Natural killer cell treated with Interleukin-12 subunit alpha and Interleukin-12 subunit beta and Interleukin-15 and Interleukin-18, amount 100 ng/mL, for 72 hours (primary cell): ENCODE data around the gene STX16. TPM values are rescaled to one million over a fixed set of nuclear protein-coding genes. Genes with fewer than 3 reads are reported as not detected.

Experiments
- ATAC-seq, 2 donors: fragments of 150-1000 bp; cut with Tn5 transposase in 1 of 2; sonication (Bioruptor Pico), chemical (Tn5 transposase) in 1 of 2; 2 replicates each; pipeline ENCODE4 v1.10.0; 2021
- DNase-seq: peaks from one replicate; pipeline ENCODE4 v3.0.0; 2022; ENCODE audit warnings: low spot score
- H3K27ac Mint-ChIP-seq, 2 donors: 1 replicate in 1 of 2; 2 replicates in 1 of 2; pipeline ENCODE4 v1.8.0; 2022; ENCODE audit warnings: mixed read lengths in 2 of 2, mild to moderate bottlenecking in 1 of 2, moderate library complexity in 1 of 2
- H3K27me3 Mint-ChIP-seq, 2 donors: 1 replicate in 1 of 2; 2 replicates in 1 of 2; pipeline ENCODE4 v1.8.0; 2022; ENCODE audit warnings: mixed read lengths in 2 of 2
- H3K36me3 Mint-ChIP-seq: one replicate; pipeline ENCODE4 v1.8.0; 2022; ENCODE audit warnings: mixed read lengths
- H3K4me1 Mint-ChIP-seq, 2 donors: 1 replicate in 1 of 2; 2 replicates in 1 of 2; pipeline ENCODE4 v1.8.0; 2022; ENCODE audit warnings: low read depth in 2 of 2, mixed read lengths in 2 of 2, mild to moderate bottlenecking in 1 of 2
- H3K4me3 Mint-ChIP-seq: one replicate; pipeline ENCODE4 v1.8.0; 2022; ENCODE audit warnings: mixed read lengths
- H3K9me3 Mint-ChIP-seq: 2 replicates; pipeline ENCODE4 v1.8.0; 2022; ENCODE audit warnings: mixed read lengths
- total RNA-seq, 2 donors: library from RNA; stranded (reverse); gene quantifications; one replicate each; pipeline ENCODE4 v1.2.3, GENCODE V29; 2022

The STX16 gene
- total RNA-seq, 2 donors from 2014 or later: 92.4 to 92.8 TPM

- Mint-ChIP-seq H3K4me1 (peaks cover 44 to 55% of the 10 kb centered on the region in 2 donors), H3K9me3 (no peaks in the 10 kb centered on the region), H3K27ac (peak overlapping the region; percentile 80 to 92), H3K4me3 (peak overlapping the region; percentile 1), H3K36me3 (no peaks in the 10 kb centered on the region), H3K27me3 (no peaks in the 10 kb centered on the region)
- no peak for DNase-seq
- ATAC-seq: no peak
Observed at GRCh38 chr20:58658760-58659159, 7.7 kb downstream of the STX16 start.

- ATAC-seq: no peak
- Mint-ChIP-seq H3K4me3 (peak overlapping the region; percentile 65), H3K4me1 (peaks cover 44 to 55% of the 10 kb centered on the region in 2 donors), H3K27me3 (no peaks in the 10 kb centered on the region), H3K9me3 (no peaks in the 10 kb centered on the region), H3K27ac (peak overlapping the region; percentile 80 to 92), H3K36me3 (no peaks in the 10 kb centered on the region)
- DNase-seq: no peak
Observed at GRCh38 chr20:58659841-58660240, 8.8 kb downstream of the STX16 start.

GRCh38 chr20:58660855-58661597, 9.9 kb downstream of the STX16 start:
- peak overlapping the region; percentile 80 to 92 for H3K27ac Mint-ChIP-seq
- H3K36me3 Mint-ChIP-seq: no peaks in the 10 kb centered on the region
- H3K27me3 Mint-ChIP-seq: no peaks in the 10 kb centered on the region
- peak overlapping the region; percentile 36 for H3K4me3 Mint-ChIP-seq
- no peaks in the 10 kb centered on the region for H3K9me3 Mint-ChIP-seq
- DNase-seq: no peak
- H3K4me1 Mint-ChIP-seq: peaks cover 44 to 59% of the 10 kb centered on the region in 2 donors
- no peak for ATAC-seq

GRCh38 chr20:58661598-58662473, 10.8 kb downstream of the STX16 start:
- ATAC-seq (no peak), DNase-seq (no peak)
- Mint-ChIP-seq H3K9me3 (no peaks in the 10 kb centered on the region), H3K4me3 (peak overlapping the region; percentile 36), H3K27me3 (no peaks in the 10 kb centered on the region), H3K4me1 (peaks cover 36 to 51% of the 10 kb centered on the region in 2 donors), H3K27ac (peak overlapping the region; percentile 80 to 92), H3K36me3 (peaks cover 2% of the 10 kb centered on the region)

GRCh38 chr20:58664331-58664730, 13.2 kb downstream of the STX16 start:
- H3K27me3 Mint-ChIP-seq: no peaks in the 10 kb centered on the region
- no peaks in the 10 kb centered on the region for H3K9me3 Mint-ChIP-seq
- no peak overlapping the region for H3K27ac Mint-ChIP-seq
- ATAC-seq (no peak), DNase-seq (no peak)
- H3K36me3 Mint-ChIP-seq: peaks cover 10% of the 10 kb centered on the region
- H3K4me1 Mint-ChIP-seq: peaks cover 30 to 32% of the 10 kb centered on the region in 2 donors
- no peak overlapping the region for H3K4me3 Mint-ChIP-seq

- no peaks in the 10 kb centered on the region for H3K9me3 Mint-ChIP-seq
- H3K36me3 Mint-ChIP-seq: peaks cover 10% of the 10 kb centered on the region
- DNase-seq: no peak
- H3K27ac Mint-ChIP-seq: no peak overlapping the region
- no peak for ATAC-seq
- H3K27me3 Mint-ChIP-seq: no peaks in the 10 kb centered on the region
- H3K4me1 Mint-ChIP-seq: peaks cover 25 to 26% of the 10 kb centered on the region in 2 donors
- H3K4me3 Mint-ChIP-seq: no peak overlapping the region
Observed at GRCh38 chr20:58664883-58665282, 13.8 kb downstream of the STX16 start.

GRCh38 chr20:58665606-58666005, 14.5 kb downstream of the STX16 start:
- ATAC-seq: no peak
- H3K36me3 Mint-ChIP-seq: peaks cover 10% of the 10 kb centered on the region
- no peaks in the 10 kb centered on the region for H3K27me3 Mint-ChIP-seq
- H3K4me3 Mint-ChIP-seq: no peak overlapping the region
- DNase-seq: no peak
- H3K4me1 Mint-ChIP-seq: peaks cover 19 to 21% of the 10 kb centered on the region in 2 donors
- no peak overlapping the region for H3K27ac Mint-ChIP-seq
- no peaks in the 10 kb centered on the region for H3K9me3 Mint-ChIP-seq

- DNase-seq: no peak
- Mint-ChIP-seq H3K36me3 (peaks cover 10% of the 10 kb centered on the region), H3K27ac (no peak overlapping the region), H3K9me3 (no peaks in the 10 kb centered on the region), H3K4me3 (no peak overlapping the region), H3K4me1 (peaks cover 9 to 12% of the 10 kb centered on the region in 2 donors), H3K27me3 (no peaks in the 10 kb centered on the region)
- ATAC-seq: no peak
Observed at GRCh38 chr20:58666702-58667101, 15.6 kb downstream of the STX16 start.

GRCh38 chr20:58667975-58668374, 16.9 kb downstream of the STX16 start:
- no peak overlapping the region for H3K27ac Mint-ChIP-seq
- ATAC-seq: no peak

GRCh38 chr20:58668901-58669286, 17.8 kb downstream of the STX16 start:
- Mint-ChIP-seq H3K4me3 (no peak overlapping the region), H3K36me3 (peaks cover 17% of the 10 kb centered on the region), H3K4me1 (peaks cover 3 to 4% of the 10 kb centered on the region in 2 donors), H3K27ac (no peak overlapping the region), H3K9me3 (no peaks in the 10 kb centered on the region), H3K27me3 (no peaks in the 10 kb centered on the region)
- ATAC-seq (no peak), DNase-seq (no peak)

More at GRCh38 chr20:58667975-58668374, 16.9 kb downstream of the STX16 start:
- H3K27me3 Mint-ChIP-seq: no peaks in the 10 kb centered on the region
- DNase-seq: no peak
- peaks cover 4 to 6% of the 10 kb centered on the region in 2 donors for H3K4me1 Mint-ChIP-seq
- peaks cover 14% of the 10 kb centered on the region for H3K36me3 Mint-ChIP-seq
- no peak overlapping the region for H3K4me3 Mint-ChIP-seq
- H3K9me3 Mint-ChIP-seq: no peaks in the 10 kb centered on the region

GRCh38 chr20:58669287-58670006, 18.4 kb downstream of the STX16 start:
- H3K9me3 Mint-ChIP-seq: no peaks in the 10 kb centered on the region
- H3K27me3 Mint-ChIP-seq: no peaks in the 10 kb centered on the region
- H3K4me3 Mint-ChIP-seq: no peak overlapping the region
- H3K36me3 Mint-ChIP-seq: peaks cover 17% of the 10 kb centered on the region
- H3K27ac Mint-ChIP-seq: no peak overlapping the region
- DNase-seq (no peak), ATAC-seq (no peak)
- peaks cover 3 to 4% of the 10 kb centered on the region in 2 donors for H3K4me1 Mint-ChIP-seq

GRCh38 chr20:58670102-58670501, 19.0 kb downstream of the STX16 start:
- peaks cover 17% of the 10 kb centered on the region for H3K36me3 Mint-ChIP-seq
- H3K4me1 Mint-ChIP-seq: peaks cover 3 to 4% of the 10 kb centered on the region in 2 donors
- no peak overlapping the region for H3K27ac Mint-ChIP-seq
- no peaks in the 10 kb centered on the region for H3K9me3 Mint-ChIP-seq
- H3K4me3 Mint-ChIP-seq: no peak overlapping the region
- ATAC-seq: no peak
- no peaks in the 10 kb centered on the region for H3K27me3 Mint-ChIP-seq
- no peak for DNase-seq

- Mint-ChIP-seq H3K4me1 (peaks cover 0 to 3% of the 10 kb centered on the region in 2 donors), H3K27me3 (no peaks in the 10 kb centered on the region), H3K9me3 (no peaks in the 10 kb centered on the region), H3K4me3 (no peak overlapping the region), H3K27ac (no peak overlapping the region), H3K36me3 (peaks cover 17% of the 10 kb centered on the region)
- ATAC-seq (no peak), DNase-seq (no peak)
Observed at GRCh38 chr20:58670659-58671058, 19.6 kb downstream of the STX16 start.
